ENCODE data around the gene CH25H. TPM values are rescaled to one million over a fixed set of nuclear protein-coding genes. Genes with fewer than 3 reads are reported as not detected.
"Not testable (repeated sequence)": the region's sequence is repeated elsewhere in the genome, so short reads cannot be mapped to it uniquely, and the experiment has no call there.

Gene CH25H
- total RNA-seq, 1 donor = 5.8 TPM

DNA sequence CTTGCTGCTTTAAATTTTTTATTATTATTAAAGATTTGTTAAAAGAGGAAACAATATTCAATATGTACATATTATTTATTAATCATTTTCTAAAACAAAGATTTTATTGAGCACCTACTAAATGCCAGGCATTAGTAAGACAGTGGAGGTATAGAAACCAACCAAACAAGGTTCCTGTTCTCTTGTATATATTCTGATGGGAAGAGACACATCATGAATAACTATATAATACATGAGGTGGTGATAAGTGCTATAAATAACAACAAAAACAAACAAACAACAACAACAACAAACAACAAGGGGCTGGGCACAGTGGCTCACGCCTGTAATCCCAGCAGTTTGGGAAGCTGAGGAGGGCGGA lies 45.1 kb upstream of the CH25H start:
- no peak overlapping the region for H3K27ac ChIP-seq (ENCODE audit: low read depth, low read length)
- H3K4me2 ChIP-seq (ENCODE audit: insufficient read depth, low read length) = peak overlapping the region; percentile 91
- H2AFZ ChIP-seq (ENCODE audit: low read length) = peak overlapping the region; percentile 96
- peaks cover 20% of the 10 kb centered on the region for H3K79me2 ChIP-seq (ENCODE audit: insufficient read depth, low read length)
- TF ChIP-seq, protein P1, sequence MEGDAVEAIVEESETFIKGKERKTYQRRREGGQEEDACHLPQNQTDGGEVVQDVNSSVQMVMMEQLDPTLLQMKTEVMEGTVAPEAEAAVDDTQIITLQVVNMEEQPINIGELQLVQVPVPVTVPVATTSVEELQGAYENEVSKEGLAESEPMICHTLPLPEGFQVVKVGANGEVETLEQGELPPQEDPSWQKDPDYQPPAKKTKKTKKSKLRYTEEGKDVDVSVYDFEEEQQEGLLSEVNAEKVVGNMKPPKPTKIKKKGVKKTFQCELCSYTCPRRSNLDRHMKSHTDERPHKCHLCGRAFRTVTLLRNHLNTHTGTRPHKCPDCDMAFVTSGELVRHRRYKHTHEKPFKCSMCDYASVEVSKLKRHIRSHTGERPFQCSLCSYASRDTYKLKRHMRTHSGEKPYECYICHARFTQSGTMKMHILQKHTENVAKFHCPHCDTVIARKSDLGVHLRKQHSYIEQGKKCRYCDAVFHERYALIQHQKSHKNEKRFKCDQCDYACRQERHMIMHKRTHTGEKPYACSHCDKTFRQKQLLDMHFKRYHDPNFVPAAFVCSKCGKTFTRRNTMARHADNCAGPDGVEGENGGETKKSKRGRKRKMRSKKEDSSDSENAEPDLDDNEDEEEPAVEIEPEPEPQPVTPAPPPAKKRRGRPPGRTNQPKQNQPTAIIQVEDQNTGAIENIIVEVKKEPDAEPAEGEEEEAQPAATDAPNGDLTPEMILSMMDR (IDR thresholded peaks at IDR 0.05; ENCODE audit: extremely low read depth, low read depth, low read length) = no peak
- H3K9me3 ChIP-seq (ENCODE audit: low read depth, low read length) = no peaks in the 10 kb centered on the region
- peaks cover 11% of the 10 kb centered on the region for H3K4me1 ChIP-seq (ENCODE audit: insufficient read depth, low read length)
- H3K4me3 ChIP-seq (ENCODE audit: insufficient read depth, low read length) = no peak overlapping the region
- no peak for DNase-seq (ENCODE audit: insufficient read length, low spot score, missing footprints)
- H3K36me3 ChIP-seq (ENCODE audit: insufficient read depth, low read length) = no peaks in the 10 kb centered on the region
- H3K27me3 ChIP-seq (ENCODE audit: insufficient read depth, low read length) = no peaks in the 10 kb centered on the region
- H4K20me1 ChIP-seq (ENCODE audit: insufficient read depth, low read length) = no peaks in the 10 kb centered on the region

DNA sequence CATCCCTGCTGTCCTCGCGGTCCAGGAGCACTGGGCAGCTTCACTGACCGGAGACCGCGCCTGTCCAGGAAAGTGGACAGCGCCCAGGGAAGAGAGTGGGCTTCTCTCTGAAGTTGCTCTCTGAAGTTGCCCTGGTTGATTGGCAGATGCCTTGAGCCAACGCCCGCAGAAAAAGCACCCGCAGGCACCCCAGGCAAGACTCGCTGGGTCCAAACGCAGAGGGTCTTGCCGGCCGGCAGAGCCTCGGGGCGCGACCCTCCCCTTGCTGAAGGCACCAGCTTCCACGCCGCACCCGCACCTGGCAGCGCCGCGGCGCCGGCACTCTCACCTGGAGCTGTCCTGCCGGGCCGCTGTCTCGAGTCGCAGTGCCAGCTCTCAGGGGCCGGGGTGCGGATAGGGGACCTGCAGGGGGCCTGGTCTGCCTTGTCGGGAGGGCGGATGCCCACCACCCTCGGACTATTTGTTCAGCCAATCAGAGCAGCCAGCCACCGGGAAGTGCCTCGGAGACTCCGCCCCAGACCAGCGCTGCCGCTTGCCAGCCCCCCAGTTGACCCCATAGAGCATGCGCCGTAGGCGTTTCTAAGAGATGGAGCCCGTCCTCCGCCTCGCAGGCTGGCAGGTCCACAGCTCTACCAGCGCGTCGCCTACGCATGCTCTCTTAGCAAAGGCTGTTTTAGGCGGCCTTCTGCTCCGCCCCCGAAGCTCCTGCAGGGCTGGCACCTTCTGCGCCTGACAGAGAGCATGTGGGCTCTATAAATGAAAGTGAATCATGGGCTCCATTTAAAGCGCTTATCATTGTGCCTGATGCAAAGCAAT lies 44.5 kb upstream of the CH25H start, which contains the start of gene LIPA:
Gene LIPA (minus strand): TSS at position 367 of the 816 bp plus-strand sequence. CDS start 4,127 bp downstream, outside the sequence.
- H3K9me3 ChIP-seq (ENCODE audit: low read depth, low read length) = no peaks in the 10 kb centered on the region
- no peaks in the 10 kb centered on the region for H4K20me1 ChIP-seq (ENCODE audit: insufficient read depth, low read length)
- peaks cover 11% of the 10 kb centered on the region for H3K4me1 ChIP-seq (ENCODE audit: insufficient read depth, low read length)
- H3K27me3 ChIP-seq (ENCODE audit: insufficient read depth, low read length) = no peaks in the 10 kb centered on the region
- peak within 1 kb of the TSS; percentile 7 for H3K27ac ChIP-seq (ENCODE audit: low read depth, low read length)
- TF ChIP-seq, protein P1 (IDR thresholded peaks at IDR 0.05; ENCODE audit: extremely low read depth, low read depth, low read length) = no peak
- peak within 1 kb of the TSS; percentile 96 for H2AFZ ChIP-seq (ENCODE audit: low read length)
- peak; percentile 96 for DNase-seq (ENCODE audit: insufficient read length, low spot score, missing footprints)
- peaks cover 20% of the 10 kb centered on the region for H3K79me2 ChIP-seq (ENCODE audit: insufficient read depth, low read length)
- no peaks in the 10 kb centered on the region for H3K36me3 ChIP-seq (ENCODE audit: insufficient read depth, low read length)
- H3K4me3 ChIP-seq (ENCODE audit: insufficient read depth, low read length) = peak within 1 kb of the TSS; percentile 93
- H3K4me2 ChIP-seq (ENCODE audit: insufficient read depth, low read length) = peak within 1 kb of the TSS; percentile 91

DNA sequence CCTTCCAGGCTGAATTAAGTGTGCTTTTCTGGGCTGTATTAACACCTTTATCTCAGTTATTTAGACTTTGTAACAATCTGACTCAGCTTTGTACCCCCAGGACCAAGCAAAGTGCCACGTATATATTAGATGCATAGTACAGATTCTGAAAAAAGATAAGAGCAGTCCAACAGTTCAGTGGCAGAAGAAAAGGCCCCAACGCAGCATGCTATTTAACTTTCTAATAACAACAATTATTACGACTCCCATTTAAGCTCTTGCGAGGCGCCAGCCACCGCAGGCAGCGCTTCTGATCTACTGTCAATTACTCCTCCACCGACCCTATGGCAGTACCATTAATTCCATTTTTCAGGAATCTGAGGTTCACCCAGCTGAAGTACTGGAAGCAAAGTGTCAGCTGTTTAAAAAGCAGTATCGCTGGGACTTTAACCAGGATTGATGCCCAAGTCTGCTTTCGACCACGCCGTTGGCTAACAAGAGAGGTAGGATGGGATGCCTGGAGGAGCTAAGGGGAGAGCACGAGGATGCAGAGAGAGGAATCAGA lies 43.8 kb upstream of the CH25H start:
- TF ChIP-seq, protein P1 (IDR thresholded peaks at IDR 0.05; ENCODE audit: extremely low read depth, low read depth, low read length) = no peak
- no peak for DNase-seq (ENCODE audit: insufficient read length, low spot score, missing footprints)
- H3K9me3 ChIP-seq (ENCODE audit: low read depth, low read length) = no peaks in the 10 kb centered on the region
- peak overlapping the region; percentile 96 for H2AFZ ChIP-seq (ENCODE audit: low read length)
- no peaks in the 10 kb centered on the region for H3K36me3 ChIP-seq (ENCODE audit: insufficient read depth, low read length)
- peaks cover 11% of the 10 kb centered on the region for H3K4me1 ChIP-seq (ENCODE audit: insufficient read depth, low read length)
- no peaks in the 10 kb centered on the region for H3K27me3 ChIP-seq (ENCODE audit: insufficient read depth, low read length)
- no peaks in the 10 kb centered on the region for H4K20me1 ChIP-seq (ENCODE audit: insufficient read depth, low read length)
- H3K4me2 ChIP-seq (ENCODE audit: insufficient read depth, low read length) = peak overlapping the region; percentile 91
- peak overlapping the region; percentile 7 for H3K27ac ChIP-seq (ENCODE audit: low read depth, low read length)
- H3K4me3 ChIP-seq (ENCODE audit: insufficient read depth, low read length) = peak overlapping the region; percentile 93
- H3K79me2 ChIP-seq (ENCODE audit: insufficient read depth, low read length) = peaks cover 20% of the 10 kb centered on the region

DNA sequence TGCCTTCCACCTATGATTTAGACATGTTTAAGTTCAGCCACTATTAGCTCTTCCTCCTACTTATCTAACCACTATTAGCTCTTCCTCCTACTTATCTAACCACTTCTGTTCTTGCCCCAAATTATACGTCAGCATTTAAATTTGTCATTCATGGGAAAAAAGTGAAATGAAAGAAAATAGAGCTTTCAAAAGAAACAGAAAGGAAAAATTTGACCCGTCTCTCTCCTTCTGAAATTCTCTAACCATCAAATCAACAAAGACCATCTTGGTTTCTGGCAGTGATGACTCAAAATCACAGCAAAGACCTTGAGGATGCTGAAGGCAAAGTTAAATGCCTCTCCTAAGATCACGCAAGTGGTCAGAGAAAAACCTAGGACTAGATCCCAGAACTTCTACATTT lies 41.9 kb upstream of the CH25H start:
- Histone ChIP-seq H3K4me3 (ENCODE audit: insufficient read depth, low read length) (no peak overlapping the region), H3K36me3 (ENCODE audit: insufficient read depth, low read length) (no peaks in the 10 kb centered on the region), H3K4me1 (ENCODE audit: insufficient read depth, low read length) (peaks cover 11% of the 10 kb centered on the region), H3K27ac (ENCODE audit: low read depth, low read length) (no peak overlapping the region), H3K79me2 (ENCODE audit: insufficient read depth, low read length) (peaks cover 20% of the 10 kb centered on the region), H3K27me3 (ENCODE audit: insufficient read depth, low read length) (no peaks in the 10 kb centered on the region), H3K9me3 (ENCODE audit: low read depth, low read length) (no peaks in the 10 kb centered on the region), H4K20me1 (ENCODE audit: insufficient read depth, low read length) (no peaks in the 10 kb centered on the region), H2AFZ (ENCODE audit: low read length) (no peak overlapping the region), H3K4me2 (ENCODE audit: insufficient read depth, low read length) (no peak overlapping the region)
- DNase-seq (ENCODE audit: insufficient read length, low spot score, missing footprints) = no peak
- TF ChIP-seq, protein P1 (IDR thresholded peaks at IDR 0.05; ENCODE audit: extremely low read depth, low read depth, low read length) = no peak

DNA sequence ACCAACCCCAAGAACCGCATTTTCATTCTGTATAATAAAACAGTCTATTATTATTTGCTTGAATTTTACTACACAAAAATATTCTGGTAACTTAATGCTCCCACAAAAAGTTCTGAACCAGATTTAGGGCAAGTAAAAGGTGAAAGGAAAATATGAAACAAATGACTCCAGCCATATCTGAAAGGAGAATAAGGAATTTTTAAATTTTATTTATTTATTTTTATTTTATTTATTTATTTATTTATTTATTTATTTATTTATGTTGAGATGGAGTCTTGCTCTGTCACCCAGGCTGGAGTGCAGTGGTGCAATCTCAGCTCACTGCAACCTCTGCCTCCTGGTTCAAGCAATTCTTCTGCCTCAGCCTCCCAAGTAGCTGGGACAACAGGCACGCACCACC lies 40.5 kb upstream of the CH25H start:
- not testable (repeated sequence) for H2AFZ ChIP-seq (ENCODE audit: low read length); DNase-seq (ENCODE audit: insufficient read length, low spot score, missing footprints)
- peaks cover 20% of the 10 kb centered on the region for H3K79me2 ChIP-seq (ENCODE audit: insufficient read depth, low read length)

More for the DNA sequence above, 40.5 kb upstream of the CH25H start:
- not testable (repeated sequence) for H3K27ac ChIP-seq (ENCODE audit: low read depth, low read length); H3K9me3 ChIP-seq (ENCODE audit: low read depth, low read length); H3K36me3 ChIP-seq (ENCODE audit: insufficient read depth, low read length); H3K4me2 ChIP-seq (ENCODE audit: insufficient read depth, low read length); H4K20me1 ChIP-seq (ENCODE audit: insufficient read depth, low read length); H3K4me3 ChIP-seq (ENCODE audit: insufficient read depth, low read length); H3K27me3 ChIP-seq (ENCODE audit: insufficient read depth, low read length)
- H3K4me1 ChIP-seq (ENCODE audit: insufficient read depth, low read length) = peaks cover 11% of the 10 kb centered on the region

Data from osteoblast (primary cell).